GM12878 (cell line): ENCODE data around the gene PLSCR3. TPM values are rescaled to one million over a fixed set of nuclear protein-coding genes. Genes with fewer than 3 reads are reported as not detected.

ENCODE experiments used
- ATAC-seq: fragments of 200-7000 bp; cut with Tn5 transposase; 3 replicates; pipeline ENCODE4 v1.9.1; 2020; ENCODE audit warnings: mild to moderate bottlenecking, moderate library complexity
- BruUV-seq: library from RNA; stranded (reverse); fragments of 400-500 nt; replicated peaks from 2 replicates; lab custom pipeline; 2021; lab: Mats Ljungman, UMichigan
- CTCF ChIA-PET: fragments of 300-600 bp; sonication (Branson Sonifier 250); formaldehyde crosslinking; extraction: SDS; loops from one replicate; lab custom pipeline; 2021; ENCODE audit warnings: inconsistent platforms; lab: Yijun Ruan, JAX
- POLR2A ChIA-PET: fragments of 350-600 bp; formaldehyde crosslinking; extraction: SDS; loops from one replicate; lab custom pipeline; 2021; ENCODE audit warnings: inconsistent platforms; lab: Charles Lee
- RAD21 ChIA-PET: fragments of 300-600 bp; sonication (Branson Sonifier 250); formaldehyde crosslinking; loops from one replicate; lab custom pipeline; 2023; ENCODE audit warnings: antibody characterized with exemption; ENCODE audit not compliant: unreplicated experiment; lab: Charles Lee
- SMC1A ChIA-PET: fragments of 300-600 bp; sonication (Branson Sonifier 250); formaldehyde crosslinking; loops from one replicate; lab custom pipeline; 2023; ENCODE audit not compliant: unreplicated experiment, uncharacterized antibody; lab: Charles Lee
- DNase-seq: peaks from one replicate; pipeline ENCODE4 v3.0.0-alpha.2; 2011; ENCODE audit warnings: low read depth, low spot score
- FAIRE-seq: peaks from 3 replicates; lab custom pipeline; 2011; peaks lifted over from hg19 to GRCh38; lab: Jason Lieb, UNC
- H2AFZ ChIP-seq: 2 replicates; pipeline ENCODE4 v1.6.0; 2011; ENCODE audit warnings: low read depth, low read length, control low read depth; ENCODE audit not compliant: control insufficient read depth
- H3K27ac ChIP-seq: 2 replicates; pipeline ENCODE4 v1.5.1; 2011; ENCODE audit warnings: control low read depth; ENCODE audit not compliant: control insufficient read depth, insufficient read depth
- H3K27me3 ChIP-seq, 2 experiments: replicated peaks in 1 of 2; 2 replicates each; pipeline versions ENCODE4 v1.6.0 to v1.6.1; 2011; ENCODE audit warnings: low read length in 1 of 2; ENCODE audit not compliant: control insufficient read depth in 2 of 2, insufficient read depth in 2 of 2
- H3K36me3 ChIP-seq, 2 experiments: 2 replicates each; pipeline ENCODE4 v1.5.1; 2011; ENCODE audit warnings: low read length in 1 of 2; ENCODE audit not compliant: control insufficient read depth in 2 of 2, insufficient read depth in 2 of 2
- H3K4me1 ChIP-seq: 2 replicates; pipeline ENCODE4 v1.6.1; 2011; ENCODE audit warnings: mild to moderate bottlenecking, low read length, moderate library complexity, mixed read lengths; ENCODE audit not compliant: control insufficient read depth, insufficient read depth
- H3K4me2 ChIP-seq: 2 replicates; pipeline ENCODE4 v1.6.0; 2011; ENCODE audit warnings: control low read depth; ENCODE audit not compliant: control insufficient read depth, insufficient read depth
- H3K4me3 ChIP-seq: fragments of 200-600 bp; sonication (generic); 2 replicates; pipeline ENCODE4 v1.5.1; 2016
- H3K79me2 ChIP-seq: 2 replicates; pipeline ENCODE4 v1.6.0; 2011; ENCODE audit warnings: low read length; ENCODE audit not compliant: control insufficient read depth, insufficient read depth
- H3K9ac ChIP-seq: 2 replicates; pipeline ENCODE4 v1.8.0; 2011; ENCODE audit warnings: low read length, control low read depth, mixed read lengths; ENCODE audit not compliant: control insufficient read depth, insufficient read depth
- H3K9me3 ChIP-seq: replicated peaks from 3 replicates; pipeline ENCODE4 v1.5.1; 2011; ENCODE audit warnings: mild to moderate bottlenecking, low read length; ENCODE audit not compliant: control insufficient read depth, insufficient read depth
- H4K20me1 ChIP-seq: 2 replicates; pipeline ENCODE4 v1.6.0; 2011; ENCODE audit not compliant: control insufficient read depth, insufficient read depth
- CHD4 ChIP-seq: fragments of 200-600 bp; sonication (generic); IDR thresholded peaks from 2 replicates; pipeline ENCODE4 v1.6.1; 2016; ENCODE audit warnings: mild to moderate bottlenecking
- EP300 ChIP-seq, 2 experiments: fragments of 150-350 bp in 1 of 2; IDR thresholded peaks; 2 replicates each; pipeline ENCODE4 v1.6.1; 2011 to 2012; ENCODE audit warnings: low read depth in 2 of 2, low read length in 2 of 2, borderline replicate concordance in 1 of 2, improper control_type of control experiment in 1 of 2, inconsistent platforms in 1 of 2; ENCODE audit not compliant: control insufficient read depth in 1 of 2
- JUND ChIP-seq: IDR thresholded peaks from 2 replicates; pipeline ENCODE4 v1.6.1; 2012; ENCODE audit warnings: low read depth, mild to moderate bottlenecking, low read length, improper control_type of control experiment, moderate library complexity
- KLF5 ChIP-seq: fragments of 450-650 bp; IDR thresholded peaks from 2 replicates; pipeline ENCODE4 v1.6.1; 2014; ENCODE audit warnings: mild to moderate bottlenecking; ENCODE audit not compliant: partially characterized antibody
- MXI1 ChIP-seq: fragments of 150-350 bp; IDR thresholded peaks from 2 replicates; pipeline ENCODE4 v1.6.1; 2011; ENCODE audit warnings: low read depth, mild to moderate bottlenecking, inconsistent platforms, low read length, improper control_type of control experiment
- NBN ChIP-seq: fragments of 450-650 bp; IDR thresholded peaks from 2 replicates; pipeline ENCODE4 v1.6.1; 2016
- NFYA ChIP-seq: IDR thresholded peaks from 2 replicates; pipeline ENCODE4 v1.6.1; 2011; ENCODE audit warnings: low read depth, mild to moderate bottlenecking, low read length, improper control_type of control experiment, borderline replicate concordance
- RAD21 ChIP-seq: IDR thresholded peaks from 2 replicates; pipeline ENCODE4 v1.6.1; 2011; ENCODE audit warnings: mild to moderate bottlenecking, low read depth, low read length, moderate library complexity; ENCODE audit not compliant: insufficient read depth
- RCOR1 ChIP-seq: conservative IDR thresholded peaks from 2 replicates; pipeline ENCODE4 v1.6.1; 2012; ENCODE audit warnings: low read depth, low read length, improper control_type of control experiment
- SMARCA5 ChIP-seq: fragments of 450-650 bp; IDR thresholded peaks from 2 replicates; pipeline ENCODE4 v1.6.1; 2017; ENCODE audit warnings: mild to moderate bottlenecking
- SUPT20H ChIP-seq: IDR thresholded peaks from 2 replicates; pipeline ENCODE4 v1.6.1; 2011; ENCODE audit warnings: low read depth, mild to moderate bottlenecking, low read length, moderate library complexity, borderline replicate concordance; ENCODE audit not compliant: control insufficient read depth
- TAF1 ChIP-seq: IDR thresholded peaks from 2 replicates; pipeline ENCODE4 v1.6.1; 2011; ENCODE audit warnings: mild to moderate bottlenecking, low read depth, low read length, borderline replicate concordance
- WGBS: methylation state at CpG from one replicate; pipeline ENCODE4 v1.1.6; 2016; ENCODE audit warnings: low lambda C conversion rate; ENCODE audit not compliant: insufficient replicate concordance, insufficient coverage; ENCODE audit errors: missing lambda C conversion rate; 5-methylcytosine and 5-hydroxymethylcytosine counted together
- in situ Hi-C: fragments of 300-500 bp; cut with MboI; formaldehyde crosslinking; loops from 9 replicates; pipeline ENCODE4 v1.14.3; 2018; ENCODE audit warnings: mixed read lengths
- intact Hi-C: fragments of 100-400 bp; cut with micrococcal nuclease; formaldehyde crosslinking; loops from one replicate; pipeline ENCODE4 v1.14.2; 2022; ENCODE audit not compliant: unreplicated experiment
- polyA plus RNA-seq, 11 experiments: library from polyadenylated mRNA; depleted of rRNA in 4 of 11; unstranded in 6 of 11; stranded (reverse) in 5 of 11; fragments of >200 nt; fragmentation: Nextera tagmentation in 4 of 11; fragmentation: Illumina TruSeq in 1 of 11; extraction: Ambion mirVana in 4 of 11; extraction: Trizol in 1 of 11; gene quantifications; 1 replicate in 1 of 11; 2 replicates in 10 of 11; pipeline versions ENCODE4 v1.2.1 to v1.2.3, GENCODE V29; 2011 to 2016; ENCODE audit warnings: inconsistent platforms in 2 of 11, missing spikeins in 2 of 11, low read depth in 1 of 11
- total RNA-seq, 4 experiments: library from RNA; depleted of rRNA in 3 of 4; stranded (reverse); fragments of >200 nt in 3 of 4; fragmentation: Illumina TruSeq in 1 of 4; extraction: Trizol in 1 of 4; gene quantifications; 2 replicates each; pipeline versions ENCODE4 v1.2.1 to v1.2.3, GENCODE V29; 2013 to 2021

Gene PLSCR3
- total and polyA plus RNA-seq, 10 of the 15 experiments (the other 5 are each of a cell fraction or from before 2014, with no cell fraction given) = 9.9 to 51.4 (median 43.4) TPM

- TF ChIP-seq MXI1 (no peak), JUND (no peak)
These were observed 47.8 kb upstream of the PLSCR3 start (continued) for GRCh38 chr17:7442142-7442541.

- no peaks in the 10 kb centered on the region for H3K9me3 ChIP-seq
- POLR2A ChIA-PET = interaction anchor here (0.6 to 8.2 kb wide), 16 partner anchors 10 to 177 kb away, joined by 3 to 63 read pairs (median 4); partner anchors contain the start of genes POLR2A, SENP3 and TMEM256
- CTCF ChIA-PET = interaction anchor here (0.6 to 2.8 kb wide), 7 partner anchors 13 to 186 kb away, joined by 3 to 20 read pairs (median 3); partner anchors contain the start of genes NEURL4, SAT2 and SENP3
- no peak overlapping the region for H2AFZ ChIP-seq
- DNase-seq (no peak), FAIRE-seq (no peak), ATAC-seq (no peak)
- no peak for TF ChIP-seq TAF1
- no peak for TF ChIP-seq RCOR1
- no peak for TF ChIP-seq KLF5
- no peak for TF ChIP-seq EP300 (IDR thresholded peaks at IDR 0.05; ENCODE audit: borderline replicate concordance in 1 of 2, control insufficient read depth in 1 of 2, low read depth in 2 of 2, low read length in 2 of 2)
- no peak for TF ChIP-seq CHD4
- no peak for TF ChIP-seq RAD21
- no peak for TF ChIP-seq NFYA
- TF ChIP-seq NBN = no peak
- TF ChIP-seq SUPT20H = no peak
- no peak for TF ChIP-seq SMARCA5
- peaks cover 5% of the 10 kb centered on the region for H3K79me2 ChIP-seq
- H3K4me2 ChIP-seq = peak overlapping the region; percentile 89; the same call in 1 of the 2 replicates
- H3K4me1 ChIP-seq = peaks cover 32% of the 10 kb centered on the region
- in situ Hi-C loops (no loop called here), intact Hi-C loops (no loop called here)
- BruUV-seq = no TSS peak
- RAD21 ChIA-PET = interaction anchor here (0.6 to 2.5 kb wide), 7 partner anchors 11 to 119 kb away, joined by 3 to 12 read pairs (median 3); partner anchors contain the start of genes SENP3 and TMEM256
- whole genome bisulfite sequencing = 78% methylated on average over 6 of the region's 7 CpGs
- peaks cover 0 to 4% of the 10 kb centered on the region in 2 experiments; a peak in 3 of 4 replicates for H3K27me3 ChIP-seq
- no peaks in the 10 kb centered on the region for H4K20me1 ChIP-seq
- SMC1A ChIA-PET = interaction anchor here (0.6 to 1.9 kb wide), 8 partner anchors 10 to 249 kb away, joined by 3 to 8 read pairs (median 4); partner anchors contain the start of genes SLC35G6 and ZBTB4
- no peaks in the 10 kb centered on the region for H3K36me3 ChIP-seq
- 0 out of 2 replicates have a peak overlapping the region, but pooled peaks have one; percentile 1 for H3K4me3 ChIP-seq
- no peak overlapping the region for H3K27ac ChIP-seq
- no peak overlapping the region for H3K9ac ChIP-seq
These were observed 46.9 kb upstream of the PLSCR3 start for GRCh38 chr17:7441266-7441665.
